HG03378 (cell line): ENCODE data around the gene BATF.

Source experiments
- ATAC-seq: cut with Tn5 transposase; IDR thresholded peaks from one replicate; pipeline ENCODE4 v1.9.1; 2021; ENCODE audit warnings: mild to moderate bottlenecking, moderate library complexity; ENCODE audit not compliant: unreplicated experiment

The BATF gene

GRCh38 chr14:75531660-75532317 lies 9.5 kb downstream of the BATF start:
- no peak for ATAC-seq

DNA sequence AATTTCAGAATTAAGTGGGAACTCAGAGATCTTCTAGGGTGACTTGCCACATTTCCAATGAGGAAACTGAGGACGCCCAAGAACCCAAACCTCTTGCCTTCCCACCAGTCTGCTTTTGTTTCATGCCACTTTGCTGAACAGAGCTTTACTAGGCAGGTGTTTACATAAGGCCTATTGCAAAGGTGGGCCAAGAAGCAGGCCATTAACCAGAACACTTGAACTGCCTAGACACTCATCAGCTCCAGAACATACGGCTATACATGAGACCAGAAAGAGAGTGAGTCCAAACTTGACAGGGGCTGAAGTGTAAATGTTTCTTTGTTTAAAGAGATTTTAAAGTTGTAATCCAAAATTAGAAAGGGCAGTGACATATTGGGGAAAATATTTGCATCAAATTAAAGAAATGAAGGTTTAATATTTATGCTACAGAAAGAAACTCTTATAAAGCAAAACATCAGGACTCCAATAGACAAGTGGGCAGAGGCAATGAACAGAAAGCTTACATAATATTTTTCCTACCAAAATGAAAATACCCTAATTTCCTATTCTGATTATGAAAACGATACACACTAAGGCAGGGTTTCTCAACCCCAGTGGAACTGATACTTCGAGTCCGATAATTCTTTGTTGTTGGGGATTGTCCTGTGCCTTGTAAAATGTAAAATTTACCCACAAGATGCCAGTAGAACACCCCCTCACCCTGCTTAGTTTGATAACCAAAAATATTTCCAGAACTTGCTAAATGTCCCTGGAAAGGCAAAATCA lies 11.7 kb downstream of the BATF start:
- ATAC-seq: no peak

DNA sequence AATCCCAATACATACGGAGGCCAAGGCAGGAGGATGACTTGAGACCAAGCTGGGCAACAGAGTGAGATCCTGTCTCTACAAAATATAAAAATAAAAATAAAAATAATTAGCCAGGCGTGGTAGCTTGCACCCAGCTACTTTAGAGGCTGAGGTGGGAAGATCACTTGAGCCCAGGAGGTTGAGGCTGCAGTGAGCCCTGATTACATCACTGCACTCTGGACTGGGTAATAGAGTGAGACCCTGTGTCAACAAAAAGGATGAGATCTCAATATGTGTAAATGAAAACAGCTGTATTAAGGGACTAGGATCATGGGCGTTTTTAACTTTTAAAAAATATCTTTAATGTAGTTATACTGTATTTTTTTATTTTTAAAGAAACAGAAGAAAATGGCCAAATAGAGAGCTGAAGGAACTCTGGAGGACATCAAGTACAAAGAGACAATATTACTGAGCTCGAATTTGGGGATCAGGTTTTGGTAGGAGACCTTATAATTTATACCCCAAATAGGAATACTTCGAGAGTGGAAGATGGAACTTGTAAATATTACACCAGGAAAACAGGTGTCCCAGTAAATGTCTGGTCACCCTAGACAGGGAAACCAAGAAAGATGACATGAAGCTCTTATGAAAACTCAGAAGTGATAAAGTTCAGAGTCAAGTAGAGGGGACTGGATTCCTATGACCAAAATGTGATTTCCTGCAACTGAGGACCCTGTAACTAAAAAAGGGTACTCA lies 13.1 kb downstream of the BATF start:
- ATAC-seq: no peak

- no peak for ATAC-seq
Measured at GRCh38 chr14:75537071-75537470, 14.8 kb downstream of the BATF start.

DNA sequence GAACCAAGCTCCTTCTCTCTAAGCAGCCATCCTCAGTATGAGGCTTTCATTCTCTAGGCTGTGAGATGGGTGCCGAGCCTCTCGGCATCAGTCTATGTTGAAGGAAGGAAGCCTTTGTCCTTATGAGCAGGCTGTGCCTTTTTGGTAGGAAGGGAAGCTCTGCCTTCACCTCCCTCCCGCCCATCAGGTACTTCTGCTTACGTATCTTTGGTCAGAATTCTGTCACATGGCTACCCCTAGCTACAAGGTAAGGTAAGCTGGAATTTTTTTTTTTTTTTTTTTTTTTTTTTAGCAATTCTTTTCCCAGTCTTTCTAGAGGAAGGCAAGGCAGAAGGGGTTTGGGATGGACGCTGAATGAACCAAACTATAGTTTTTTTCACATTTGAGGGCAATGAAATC lies 16.9 kb downstream of the BATF start:
- no peak for ATAC-seq

DNA sequence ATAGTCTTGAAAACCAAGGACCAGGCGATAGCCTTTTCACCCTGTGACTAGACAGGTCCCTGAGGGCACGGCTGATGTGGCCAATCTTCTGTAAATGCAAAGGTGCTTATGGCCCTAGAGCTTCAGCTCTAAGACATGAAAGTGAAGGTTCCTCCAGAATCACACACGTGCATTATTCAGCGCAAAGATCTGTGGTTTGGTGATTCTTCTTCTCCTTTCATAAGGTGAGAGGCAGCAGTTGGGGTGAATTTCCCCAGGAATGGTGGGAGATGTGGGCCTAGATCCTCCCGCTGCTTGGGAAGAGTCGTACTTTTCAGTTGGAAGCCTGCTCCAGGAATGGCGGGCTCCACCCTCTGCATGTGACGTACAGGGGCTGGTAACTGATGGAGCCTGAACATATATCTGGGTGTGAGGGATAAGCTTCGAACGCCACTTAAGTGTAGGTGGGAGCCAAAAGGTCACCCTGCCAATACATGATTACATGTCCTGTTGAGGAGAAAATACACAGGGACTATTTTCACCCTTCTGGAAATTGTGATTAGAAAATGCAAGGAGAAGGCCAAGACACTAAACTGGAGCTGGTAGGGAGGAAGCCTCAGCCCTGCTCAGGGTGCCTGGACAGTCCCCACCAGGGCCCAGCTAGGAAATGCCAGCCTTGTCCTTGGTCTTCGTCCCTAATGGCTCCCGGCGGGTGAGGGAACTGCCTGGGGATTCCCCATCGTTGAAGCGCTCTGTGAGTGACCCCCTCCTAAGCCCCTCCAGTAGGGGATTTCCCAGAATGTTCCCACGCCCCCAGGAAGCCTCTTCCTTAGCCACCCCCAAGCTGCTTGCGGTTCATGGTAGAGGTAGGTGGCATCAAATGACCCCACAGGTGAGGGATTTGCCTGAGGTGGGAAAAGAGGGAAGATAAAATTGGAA lies 17.6 kb downstream of the BATF start:
- peak; percentile 59 for ATAC-seq

GRCh38 chr14:75540479-75540851 lies 18.2 kb downstream of the BATF start:
- ATAC-seq: no peak

- ATAC-seq: no peak
Measured at GRCh38 chr14:75542588-75543091, 20.4 kb downstream of the BATF start.

DNA sequence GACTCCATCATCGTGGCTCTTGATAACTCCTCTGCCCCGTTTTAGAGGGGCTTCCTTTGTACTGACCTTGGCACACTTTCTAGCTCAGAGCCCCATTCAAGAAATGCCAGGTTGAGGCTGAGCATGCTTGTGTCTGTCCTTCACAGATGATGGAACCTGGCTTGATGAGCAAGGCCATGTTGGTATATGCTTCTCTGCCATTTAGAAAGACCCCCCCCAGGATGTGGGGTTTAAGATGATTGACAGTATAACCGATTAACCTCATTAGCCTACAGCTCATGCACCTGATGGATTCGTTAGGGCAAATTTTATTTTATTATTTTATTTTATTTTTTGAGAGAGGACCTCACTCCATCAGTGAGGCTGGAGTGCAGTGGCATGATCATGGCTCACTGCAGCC lies 21.0 kb downstream of the BATF start:
- no peak for ATAC-seq

DNA sequence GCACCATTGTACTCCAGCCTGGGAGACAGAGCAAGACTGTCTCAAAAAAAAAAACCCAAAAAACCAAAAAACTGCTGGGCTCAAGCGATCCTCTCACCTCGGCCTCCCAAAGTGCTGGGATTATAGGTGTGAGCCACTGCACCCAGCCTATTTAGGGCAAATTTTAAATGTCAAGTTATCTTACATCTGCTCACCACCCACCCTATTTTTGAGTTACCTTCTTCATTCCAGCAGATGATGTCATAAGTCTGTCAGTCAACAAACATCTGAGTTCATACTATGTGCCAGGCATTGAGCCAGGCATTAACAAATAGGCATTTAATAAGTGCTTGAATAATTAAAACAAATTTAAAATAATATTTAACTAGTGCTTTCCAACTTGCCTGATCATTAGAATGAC lies 21.5 kb downstream of the BATF start:
- no peak for ATAC-seq

DNA sequence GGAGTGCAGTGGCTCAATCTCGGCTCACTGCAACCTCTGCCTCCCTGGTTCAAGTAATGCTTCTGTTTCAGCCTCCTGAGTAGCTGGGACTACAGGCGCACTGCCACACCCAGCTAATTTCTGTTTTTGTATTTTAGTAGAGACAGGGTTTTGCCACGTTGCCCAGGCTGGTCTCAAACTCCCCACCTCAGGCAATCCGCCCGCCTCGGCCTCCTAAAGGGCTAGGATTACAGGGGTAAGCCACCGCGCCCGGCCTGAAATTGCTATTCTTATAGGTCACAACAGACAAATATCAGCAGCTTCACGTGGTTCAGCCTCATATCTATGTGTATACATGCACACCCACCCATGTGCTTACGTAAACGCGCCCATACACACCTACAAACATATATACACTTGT lies 23.6 kb downstream of the BATF start:
- ATAC-seq: no peak

DNA sequence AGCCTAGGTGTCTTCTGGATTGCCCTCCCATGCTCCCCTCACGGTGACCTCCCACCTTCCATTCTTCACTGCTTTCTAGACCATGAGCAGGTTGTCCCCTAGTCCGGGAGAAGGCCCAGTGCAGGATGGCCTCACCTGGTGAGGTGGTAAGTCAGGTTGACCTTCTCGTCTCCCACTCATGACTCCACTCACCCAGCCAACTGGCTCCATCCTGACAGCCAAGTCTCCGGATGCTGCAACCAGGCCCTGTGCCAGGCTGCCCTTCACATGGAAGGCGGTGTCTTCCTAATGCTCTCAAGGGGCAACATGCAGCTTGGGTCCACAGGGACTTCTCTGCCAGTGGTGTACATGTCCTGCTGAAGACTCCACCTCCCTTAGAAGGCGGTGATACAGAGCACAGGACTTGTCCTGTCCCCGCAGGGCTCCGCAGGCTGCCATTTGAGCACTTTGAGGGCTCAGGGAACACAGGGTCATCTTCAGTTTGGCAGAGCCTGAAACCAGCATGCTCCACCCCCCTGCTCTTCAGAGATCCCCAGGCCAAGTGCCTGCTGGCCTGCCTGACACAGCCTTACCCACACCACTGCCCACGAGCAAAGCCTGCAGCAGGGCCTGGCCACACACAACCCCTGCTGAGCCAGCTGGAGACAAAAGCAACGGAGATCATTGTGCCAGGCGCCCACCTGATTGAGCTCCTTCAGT lies 25.4 kb downstream of the BATF start:
- ATAC-seq: no peak

- no peak for ATAC-seq
Measured at GRCh38 chr14:75548544-75548943, 26.3 kb downstream of the BATF start.

GRCh38 chr14:75549169-75549568 lies 26.9 kb downstream of the BATF start:
- ATAC-seq: peak; percentile 55

DNA sequence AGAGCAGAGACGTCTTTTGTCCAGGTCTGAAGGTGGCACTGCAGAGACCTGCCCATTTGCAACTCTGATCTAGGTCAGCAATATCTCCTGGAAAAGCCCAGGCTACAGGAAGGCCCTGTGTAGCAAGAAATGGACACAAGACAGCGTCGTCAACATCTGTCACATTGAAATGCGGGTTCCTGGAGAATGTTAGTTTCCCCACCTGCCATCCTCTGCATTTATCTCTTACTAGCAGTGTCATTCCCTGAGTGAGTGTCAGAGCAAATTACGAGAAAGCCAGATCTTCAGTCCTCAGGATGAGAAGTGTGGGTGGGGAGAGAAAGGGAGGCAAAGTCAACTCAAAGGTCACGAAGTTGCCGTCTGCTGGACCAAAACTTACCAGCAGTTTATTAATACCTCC lies 28.8 kb downstream of the BATF start:
- no peak for ATAC-seq

DNA sequence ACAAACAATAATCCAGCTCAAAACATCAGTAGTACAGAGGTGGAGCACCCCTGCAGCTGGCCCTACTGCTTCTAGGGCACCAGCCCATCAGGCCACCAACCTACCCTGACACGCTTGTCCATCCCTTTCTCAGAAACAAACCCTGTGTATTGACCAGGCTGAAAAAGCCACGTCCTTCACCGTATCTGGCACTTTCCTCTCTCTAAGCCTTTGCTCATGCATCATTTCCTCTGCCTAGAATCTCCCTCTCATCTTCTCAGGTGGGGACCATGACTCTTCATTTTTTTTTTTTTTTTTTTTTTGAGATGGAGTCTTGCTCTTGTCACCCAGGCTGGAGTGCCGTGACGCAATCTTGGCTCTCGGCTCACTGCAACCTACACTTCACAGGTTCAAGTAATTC lies 30.9 kb downstream of the BATF start:
- ATAC-seq: no peak

- no peak for ATAC-seq
Measured at GRCh38 chr14:75553761-75554364, 31.6 kb downstream of the BATF start.

GRCh38 chr14:75554482-75554881 lies 32.2 kb downstream of the BATF start:
- no peak for ATAC-seq

DNA sequence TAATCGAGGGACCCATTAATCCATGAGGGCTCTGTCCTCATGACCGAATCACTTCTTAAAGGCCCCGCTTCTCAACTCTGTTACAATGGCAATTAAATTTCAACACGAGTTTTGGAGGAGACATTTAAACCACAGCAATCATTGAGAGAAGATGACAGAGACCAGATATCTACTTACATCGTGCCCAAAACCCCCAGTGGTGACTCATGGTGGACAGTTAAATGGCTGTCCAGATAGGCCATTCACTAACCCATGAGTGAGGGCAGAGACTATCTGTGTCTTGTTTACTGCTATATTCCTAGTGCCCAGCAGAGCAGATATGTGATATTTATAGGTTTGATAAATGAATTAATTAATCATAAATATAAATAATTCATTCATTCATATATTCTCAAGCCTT lies 36.2 kb downstream of the BATF start:
- no peak for ATAC-seq

DNA sequence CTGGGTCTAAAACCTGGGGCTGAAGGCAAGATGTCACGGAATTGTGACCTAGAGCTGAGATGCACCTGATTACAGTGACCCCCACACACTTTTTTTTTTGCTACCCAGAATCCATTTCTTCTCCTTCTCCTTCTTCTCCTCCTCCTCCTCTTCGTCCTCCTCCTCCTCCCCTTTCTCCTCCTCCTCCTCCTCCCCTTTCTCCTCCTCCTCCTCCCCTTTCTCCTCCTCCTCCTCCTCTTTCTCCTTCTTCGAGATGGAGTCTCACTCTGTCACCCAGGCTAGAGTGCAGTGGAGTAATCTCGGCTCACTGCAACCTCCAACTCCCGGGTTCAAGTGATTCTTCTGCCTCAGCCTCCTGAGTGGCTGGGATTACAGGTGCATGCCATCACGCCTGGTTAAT lies 36.8 kb downstream of the BATF start:
- no peak for ATAC-seq
